Transverse colon (tissue), 3 donors: ENCODE measurements around the gene CNOT10.

ENCODE experiments used
- CTCF ChIP-seq, 5 experiments: fragments of 200-600 bp in 3 of 5; fragments of 450-650 bp in 2 of 5; sonication (generic) in 3 of 5; IDR thresholded peaks; 1 replicate in 2 of 5; 2 replicates in 3 of 5; pipeline ENCODE4 v1.5.1; 2016 to 2017; ENCODE audit warnings: antibody characterized with exemption in 5 of 5, inconsistent platforms in 3 of 5, mild to moderate bottlenecking in 2 of 5, moderate library complexity in 1 of 5
- EP300 ChIP-seq: sonication (generic); formaldehyde crosslinking; IDR thresholded peaks from one replicate; pipeline ENCODE4 v1.6.1; 2017; ENCODE audit warnings: antibody characterized with exemption, low read depth
- POLR2A ChIP-seq: fragments of 450-650 bp; IDR thresholded peaks from one replicate; pipeline ENCODE4 v1.6.1; 2016; ENCODE audit warnings: antibody characterized with exemption, mild to moderate bottlenecking, moderate library complexity

- no peak for TF ChIP-seq CTCF (IDR thresholded peaks at IDR 0.05)
- no peak for TF ChIP-seq POLR2A
- no peak for TF ChIP-seq EP300
Measured at GRCh38 chr3:32734756-32735155, 49.8 kb downstream of the CNOT10 start.
